22Rv1 (cell line): ENCODE measurements around the gene ZFHX3.
"Not testable (repeated sequence)": the region's sequence is repeated elsewhere in the genome, so short reads cannot be mapped to it uniquely, and the experiment has no call there.

Source experiments
- H3K27ac ChIP-seq: fragments of 450-650 bp; 2 replicates; pipeline ENCODE4 v1.5.1; 2017
- ZFX ChIP-seq: fragments of 450-650 bp; IDR thresholded peaks from 2 replicates; pipeline ENCODE4 v1.6.1; 2017; ENCODE audit warnings: antibody characterized with exemption, borderline replicate concordance
- TF ChIP-seq, protein P1 (sequence below): fragments of 450-650 bp; IDR thresholded peaks from 2 replicates; pipeline ENCODE4 v1.5.1; 2017; ENCODE audit warnings: mild to moderate bottlenecking

Gene ZFHX3

DNA sequence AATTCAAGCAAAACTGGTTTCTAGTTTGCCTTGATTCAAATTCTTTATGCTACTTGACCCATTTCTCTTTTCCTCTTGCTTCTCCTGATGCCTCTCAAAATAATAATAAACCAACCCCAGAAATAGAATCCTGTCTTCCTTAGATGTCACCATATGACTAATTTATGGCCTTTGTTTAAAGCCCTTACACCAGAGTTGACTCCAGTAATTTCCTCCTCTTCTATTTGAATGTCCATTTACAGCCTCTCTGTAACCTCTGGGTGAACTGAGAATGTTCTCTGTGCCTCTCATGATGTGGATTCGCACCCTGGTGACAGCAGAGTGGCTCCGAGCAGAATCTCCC is 31.5 kb downstream of the ZFHX3 start:
- peak overlapping the region; percentile 52 for H3K27ac ChIP-seq
- TF ChIP-seq ZFX = no peak
- TF ChIP-seq, protein P1, sequence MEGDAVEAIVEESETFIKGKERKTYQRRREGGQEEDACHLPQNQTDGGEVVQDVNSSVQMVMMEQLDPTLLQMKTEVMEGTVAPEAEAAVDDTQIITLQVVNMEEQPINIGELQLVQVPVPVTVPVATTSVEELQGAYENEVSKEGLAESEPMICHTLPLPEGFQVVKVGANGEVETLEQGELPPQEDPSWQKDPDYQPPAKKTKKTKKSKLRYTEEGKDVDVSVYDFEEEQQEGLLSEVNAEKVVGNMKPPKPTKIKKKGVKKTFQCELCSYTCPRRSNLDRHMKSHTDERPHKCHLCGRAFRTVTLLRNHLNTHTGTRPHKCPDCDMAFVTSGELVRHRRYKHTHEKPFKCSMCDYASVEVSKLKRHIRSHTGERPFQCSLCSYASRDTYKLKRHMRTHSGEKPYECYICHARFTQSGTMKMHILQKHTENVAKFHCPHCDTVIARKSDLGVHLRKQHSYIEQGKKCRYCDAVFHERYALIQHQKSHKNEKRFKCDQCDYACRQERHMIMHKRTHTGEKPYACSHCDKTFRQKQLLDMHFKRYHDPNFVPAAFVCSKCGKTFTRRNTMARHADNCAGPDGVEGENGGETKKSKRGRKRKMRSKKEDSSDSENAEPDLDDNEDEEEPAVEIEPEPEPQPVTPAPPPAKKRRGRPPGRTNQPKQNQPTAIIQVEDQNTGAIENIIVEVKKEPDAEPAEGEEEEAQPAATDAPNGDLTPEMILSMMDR = no peak

DNA sequence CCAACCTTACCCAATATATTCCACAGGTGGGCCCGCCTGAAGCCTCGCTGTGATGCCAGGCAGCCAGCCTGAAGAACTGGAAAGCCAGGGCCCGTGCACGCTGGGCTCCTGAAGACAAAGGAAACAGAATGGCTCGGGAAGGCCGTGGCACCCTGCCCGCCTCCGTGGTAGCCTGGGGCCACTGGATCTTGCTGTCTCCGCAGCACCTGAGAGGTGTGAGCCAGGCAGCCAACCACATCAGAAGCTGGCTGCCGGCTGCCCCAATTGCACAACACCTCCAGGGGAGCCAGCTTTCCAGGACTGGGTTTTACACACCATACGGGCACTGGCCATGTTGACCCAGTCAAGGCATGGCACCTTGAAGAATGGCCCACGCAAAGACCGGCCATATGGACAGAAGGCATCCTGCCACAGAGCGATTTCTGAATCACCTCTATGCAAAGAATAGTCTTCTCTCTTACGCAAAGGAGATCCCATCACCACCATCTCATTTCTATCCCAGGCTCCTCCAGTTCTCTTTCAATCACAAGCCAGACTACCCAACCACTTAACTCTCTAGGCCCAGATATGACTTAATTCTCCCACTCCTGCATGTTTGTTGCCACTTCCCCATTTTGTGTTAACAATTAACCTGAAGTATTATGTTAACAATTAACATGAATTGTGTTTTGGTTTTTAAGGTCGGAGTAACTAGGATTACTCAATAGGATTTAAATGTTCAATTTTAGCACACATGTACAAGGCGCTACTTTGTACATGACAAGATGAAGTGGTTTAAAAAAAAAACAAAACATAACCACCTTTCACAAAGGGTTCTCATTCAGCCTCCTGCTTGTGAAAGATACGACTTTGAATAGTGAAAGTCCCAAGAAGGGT is 32.1 kb downstream of the ZFHX3 start:
- peak overlapping the region; percentile 52 for H3K27ac ChIP-seq
- TF ChIP-seq, protein P1 = no peak
- TF ChIP-seq ZFX = no peak

DNA sequence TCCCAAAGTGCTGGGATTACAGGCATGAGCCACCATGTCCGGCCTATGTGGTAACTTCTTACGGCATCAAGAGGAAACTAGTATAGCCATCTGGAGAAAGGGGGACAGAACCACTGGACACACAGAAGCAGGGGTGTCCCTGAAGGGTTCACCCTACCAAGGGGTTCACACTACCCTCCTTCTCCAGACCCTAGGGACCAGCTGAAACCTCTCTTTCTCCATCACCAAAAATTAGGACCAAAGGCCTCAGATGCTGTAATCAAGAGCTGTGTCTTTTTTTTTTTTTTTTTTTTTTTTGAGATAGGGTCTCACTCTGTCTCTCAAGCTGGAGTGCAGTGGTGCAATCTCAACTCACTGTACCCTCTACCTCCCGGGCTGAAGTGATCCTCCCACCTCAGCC is 33.2 kb downstream of the ZFHX3 start:
- TF ChIP-seq ZFX = no peak
- H3K27ac ChIP-seq = no peak overlapping the region

DNA sequence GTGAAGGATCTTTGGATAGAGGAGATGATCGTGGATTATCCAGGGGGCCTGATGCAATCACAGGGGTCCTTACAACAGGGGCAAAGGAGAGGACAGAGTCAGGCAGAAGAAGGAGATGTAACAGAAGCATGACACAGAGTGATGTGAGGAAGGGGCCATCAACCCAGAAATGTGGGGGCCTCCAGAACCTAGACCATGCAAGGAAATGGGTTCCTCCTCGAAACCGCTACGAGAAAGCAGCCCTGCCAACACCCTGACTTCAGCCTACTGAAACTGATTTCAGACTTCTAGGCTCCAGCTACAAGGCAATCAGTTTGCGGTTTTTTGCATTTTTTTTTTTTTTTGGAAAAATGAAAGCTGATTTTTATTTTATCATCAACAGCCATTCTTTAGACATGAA is 34.0 kb downstream of the ZFHX3 start:
- H3K27ac ChIP-seq = no peak overlapping the region
- TF ChIP-seq, protein P1 = no peak
- TF ChIP-seq ZFX = no peak

DNA sequence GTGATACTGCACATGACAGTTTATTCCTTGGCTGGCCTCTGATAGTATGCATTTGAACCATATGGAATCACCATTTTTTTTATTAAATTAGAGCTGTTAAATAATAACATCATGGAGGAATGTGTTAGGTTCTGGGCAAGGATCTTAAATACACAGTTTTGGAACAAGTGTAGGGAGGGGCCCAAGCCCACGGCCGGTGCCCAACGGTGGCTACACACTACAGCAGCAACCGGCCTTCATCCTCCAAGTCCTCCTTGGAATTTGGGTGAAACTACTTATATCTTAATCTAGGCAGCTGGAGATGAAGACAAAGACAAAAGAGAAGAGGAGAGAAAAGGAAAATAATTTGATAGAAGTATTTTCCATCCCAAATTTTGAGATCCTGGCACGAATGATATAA is 35.6 kb downstream of the ZFHX3 start:
- no peak for TF ChIP-seq ZFX
- TF ChIP-seq, protein P1 = no peak
- H3K27ac ChIP-seq = no peak overlapping the region

DNA sequence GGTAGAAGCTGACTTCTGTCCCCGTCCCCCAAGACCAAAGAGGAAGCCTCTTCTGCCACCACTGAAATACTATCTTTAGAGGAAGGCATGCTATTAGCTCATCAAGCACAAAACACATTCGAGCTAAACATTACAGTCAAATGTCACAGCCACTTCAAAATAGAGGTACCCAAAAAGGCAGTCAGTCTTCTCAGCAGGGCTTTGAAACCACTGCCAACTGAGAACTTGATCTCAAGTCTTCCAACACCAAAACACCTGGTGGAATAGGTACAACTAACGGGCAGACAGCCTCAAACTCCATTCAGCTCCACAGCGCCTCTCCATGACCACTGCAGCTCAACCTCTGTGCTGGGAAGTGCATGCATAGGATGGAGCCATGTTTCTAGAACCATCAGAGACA is 36.0 kb downstream of the ZFHX3 start:
- TF ChIP-seq ZFX = no peak
- no peak overlapping the region for H3K27ac ChIP-seq

DNA sequence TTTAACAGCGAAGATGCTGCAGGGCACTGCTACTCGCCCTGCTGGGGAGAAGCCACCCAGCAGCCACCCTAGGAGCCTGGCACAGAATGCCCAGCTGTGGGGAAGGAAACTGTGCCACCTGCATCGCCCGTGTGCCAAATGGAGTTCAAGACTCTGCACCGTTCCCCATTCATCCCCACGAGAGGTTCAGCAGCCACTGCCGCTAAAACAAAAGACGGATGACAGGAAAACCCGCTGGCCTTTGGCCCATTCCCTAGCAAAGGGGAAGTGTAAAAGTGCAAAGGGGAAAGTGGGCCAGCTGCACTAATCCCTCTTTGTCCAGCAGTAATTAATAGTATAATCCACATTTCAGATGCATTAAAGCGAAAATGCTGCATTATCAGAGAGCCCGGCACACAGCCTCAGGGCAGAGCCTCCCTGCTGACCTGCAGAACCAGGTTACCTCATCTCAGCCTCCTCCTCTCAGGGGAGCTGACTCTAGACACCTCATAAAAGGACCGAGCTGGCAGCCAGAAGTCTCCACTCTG is 37.7 kb downstream of the ZFHX3 start:
- no peak overlapping the region for H3K27ac ChIP-seq

DNA sequence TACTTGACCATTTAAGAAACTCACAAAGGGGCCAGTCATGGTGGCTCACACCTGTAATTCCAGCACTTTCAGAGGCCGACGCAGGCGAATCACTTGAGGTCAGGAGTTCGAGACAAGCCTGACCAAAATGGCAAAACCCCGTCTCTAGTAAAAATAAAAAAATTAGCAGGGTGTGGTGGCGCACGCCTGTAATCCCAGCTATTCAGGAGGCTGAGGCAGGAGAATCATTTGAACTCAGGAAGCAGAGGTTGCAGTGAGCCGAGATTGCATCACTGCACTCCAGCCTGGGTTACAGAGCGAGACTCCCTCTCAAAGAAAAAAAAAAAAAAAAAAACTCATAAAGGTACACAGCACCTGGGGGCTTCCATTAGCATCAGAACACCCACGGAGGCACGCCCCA is 38.2 kb downstream of the ZFHX3 start:
- not testable (repeated sequence) for H3K27ac ChIP-seq

More for the DNA sequence above, 37.7 kb downstream of the ZFHX3 start:
- TF ChIP-seq, protein P1 = no peak
- no peak for TF ChIP-seq ZFX

DNA sequence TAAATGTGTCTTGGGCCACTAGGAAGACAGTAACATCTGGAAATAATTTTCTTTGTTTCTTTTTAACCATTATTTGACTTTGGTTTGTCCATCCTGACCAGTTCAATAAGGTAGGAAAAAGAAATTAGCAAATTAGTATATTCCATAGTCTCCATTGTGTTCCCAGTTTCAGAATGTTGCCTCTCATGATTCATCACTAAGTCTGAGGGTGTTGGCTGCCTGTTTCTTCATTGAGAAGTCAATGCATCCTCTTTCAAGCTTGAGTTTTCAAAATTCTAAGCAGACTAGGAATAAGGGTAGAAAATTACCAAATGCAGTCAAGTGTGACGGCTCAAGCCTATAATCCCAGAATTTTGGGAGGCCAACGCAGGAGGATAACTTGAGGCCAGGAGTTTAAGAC is 41.9 kb downstream of the ZFHX3 start:
- TF ChIP-seq, protein P1 = no peak
- TF ChIP-seq ZFX = no peak
- H3K27ac ChIP-seq = no peak overlapping the region
